Esophagus squamous epithelium (tissue), 4 donors: ENCODE results near the gene TAF4.

Experiments used
- POLR2A ChIP-seq, 4 donors: fragments of 450-650 bp; IDR thresholded peaks; one replicate each; pipeline ENCODE4 v1.6.1; 2017; ENCODE audit warnings: antibody characterized with exemption in 4 of 4, mild to moderate bottlenecking in 4 of 4, moderate library complexity in 3 of 4
- TF ChIP-seq, protein P1 (sequence below), 6 experiments: fragments of 450-650 bp in 4 of 6; fragments of 200-600 bp in 2 of 6; sonication (generic) in 2 of 6; IDR thresholded peaks; one replicate each; pipeline ENCODE4 v1.5.1; 2016 to 2019; ENCODE audit warnings: antibody characterized with exemption in 6 of 6, mild to moderate bottlenecking in 4 of 6, moderate library complexity in 4 of 6

DNA sequence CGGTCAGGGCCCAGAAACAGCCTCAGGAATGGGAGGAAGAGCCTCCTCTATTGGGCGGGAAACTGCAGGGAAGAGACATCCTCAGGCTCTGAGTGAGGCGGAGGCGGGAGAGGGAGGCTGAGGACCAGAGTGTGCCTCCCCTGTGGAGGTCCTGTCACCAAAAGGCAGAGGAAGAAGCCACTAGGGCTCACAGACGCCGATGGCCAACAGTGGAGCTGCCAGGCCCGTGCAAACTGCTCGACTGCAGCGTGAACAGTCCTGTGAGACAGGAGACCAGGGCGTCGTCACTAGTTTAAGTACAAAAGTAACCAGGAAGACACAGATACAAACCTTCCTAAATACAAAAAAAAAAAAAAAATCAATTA is 82.7 kb downstream of the TAF4 start:
- TF ChIP-seq, protein P1, sequence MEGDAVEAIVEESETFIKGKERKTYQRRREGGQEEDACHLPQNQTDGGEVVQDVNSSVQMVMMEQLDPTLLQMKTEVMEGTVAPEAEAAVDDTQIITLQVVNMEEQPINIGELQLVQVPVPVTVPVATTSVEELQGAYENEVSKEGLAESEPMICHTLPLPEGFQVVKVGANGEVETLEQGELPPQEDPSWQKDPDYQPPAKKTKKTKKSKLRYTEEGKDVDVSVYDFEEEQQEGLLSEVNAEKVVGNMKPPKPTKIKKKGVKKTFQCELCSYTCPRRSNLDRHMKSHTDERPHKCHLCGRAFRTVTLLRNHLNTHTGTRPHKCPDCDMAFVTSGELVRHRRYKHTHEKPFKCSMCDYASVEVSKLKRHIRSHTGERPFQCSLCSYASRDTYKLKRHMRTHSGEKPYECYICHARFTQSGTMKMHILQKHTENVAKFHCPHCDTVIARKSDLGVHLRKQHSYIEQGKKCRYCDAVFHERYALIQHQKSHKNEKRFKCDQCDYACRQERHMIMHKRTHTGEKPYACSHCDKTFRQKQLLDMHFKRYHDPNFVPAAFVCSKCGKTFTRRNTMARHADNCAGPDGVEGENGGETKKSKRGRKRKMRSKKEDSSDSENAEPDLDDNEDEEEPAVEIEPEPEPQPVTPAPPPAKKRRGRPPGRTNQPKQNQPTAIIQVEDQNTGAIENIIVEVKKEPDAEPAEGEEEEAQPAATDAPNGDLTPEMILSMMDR (IDR thresholded peaks at IDR 0.05): no peak
- TF ChIP-seq POLR2A (IDR thresholded peaks at IDR 0.05): no peak
